Cardiac muscle cell (in vitro differentiated cells and primary cell): Measurements from ENCODE around the gene CFAP61. TPM values are rescaled to one million over a fixed set of nuclear protein-coding genes. Genes with fewer than 3 reads are reported as not detected.

Experiments
- DNase-seq, 2 donors: peaks; one replicate each; pipeline versions ENCODE4 v3.0.0 to v3.0.0-alpha.2; 2010 to 2017; ENCODE audit warnings: low read depth in 1 of 2, low spot score in 1 of 2
- H3K27ac ChIP-seq: fragments of 200-600 bp; sonication (generic); 2 replicates; pipeline ENCODE4 v1.5.1; 2016
- H3K27me3 ChIP-seq: fragments of 200-600 bp; sonication (generic); 2 replicates; pipeline ENCODE4 v1.6.0; 2016; ENCODE audit warnings: control low read depth
- H3K36me3 ChIP-seq: fragments of 200-600 bp; sonication (generic); 2 replicates; pipeline ENCODE4 v1.5.1; 2016; ENCODE audit warnings: control low read depth
- H3K4me1 ChIP-seq: fragments of 200-600 bp; sonication (generic); 2 replicates; pipeline ENCODE4 v1.8.1; 2017; ENCODE audit warnings: low read depth, mild to moderate bottlenecking, mixed run types
- H3K4me3 ChIP-seq: fragments of 200-600 bp; sonication (generic); 2 replicates; pipeline ENCODE4 v1.5.1; 2016; ENCODE audit warnings: mild to moderate bottlenecking
- H3K9me3 ChIP-seq: fragments of 200-600 bp; sonication (generic); 2 replicates; pipeline ENCODE4 v1.5.1; 2017; ENCODE audit warnings: low read depth, mild to moderate bottlenecking, control low read depth
- polyA plus RNA-seq: library from polyadenylated mRNA; unstranded; fragments of >200 nt; fragmentation: Nextera tagmentation; extraction: Ambion mirVana; gene quantifications from 2 replicates; pipeline ENCODE4 v1.2.1, GENCODE V29; 2016
- total RNA-seq: library from RNA; depleted of rRNA; stranded (reverse); fragments of >200 nt; gene quantifications from 2 replicates; pipeline ENCODE4 v1.2.3, GENCODE V29; 2016
- TF ChIP-seq, protein P1 (sequence below): IDR thresholded peaks from 2 replicates; pipeline ENCODE4 v1.5.1; 2012; ENCODE audit warnings: low read depth, mild to moderate bottlenecking, low read length

CFAP61 gene
- total and polyA plus RNA-seq, 2 experiments from 2014 or later: 0.44 TPM; not detected in 1

DNA sequence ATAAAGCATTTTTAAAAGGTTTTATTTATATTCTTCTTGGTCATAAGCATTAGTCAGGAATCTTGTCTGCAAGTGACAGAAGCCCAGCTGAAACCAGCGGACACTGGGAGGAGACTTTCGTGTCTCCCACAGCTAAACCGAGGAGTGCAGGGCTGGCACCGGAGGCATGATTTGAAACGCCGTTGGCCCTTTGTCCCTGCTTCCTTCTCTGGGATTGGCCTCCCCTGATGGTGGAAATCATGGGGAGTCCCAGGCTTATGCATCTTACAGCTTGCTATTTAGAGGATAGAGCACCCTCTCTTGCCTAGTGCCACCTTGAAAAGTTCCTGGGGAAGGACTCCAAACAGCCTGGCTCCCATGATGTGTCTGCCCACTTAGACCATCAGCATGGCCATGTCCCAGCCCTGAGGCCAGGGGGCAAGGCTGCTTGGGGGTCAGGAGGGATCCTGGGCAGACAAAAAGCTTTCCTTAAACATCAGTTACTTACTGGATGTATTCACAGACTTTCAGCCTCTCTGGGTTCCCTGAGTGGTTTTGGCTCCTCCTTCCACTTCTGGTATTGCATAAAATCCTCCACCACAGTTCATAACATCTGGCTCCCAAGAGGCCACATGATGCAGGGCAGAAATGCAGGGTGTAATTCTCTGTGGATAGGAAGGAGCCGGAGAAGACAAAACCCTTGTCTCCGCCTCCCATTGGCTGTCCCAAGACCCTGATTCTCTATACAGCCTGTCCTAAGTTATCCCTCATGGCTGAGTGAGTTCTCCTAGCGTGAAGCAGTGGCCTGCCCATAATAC, 266.2 kb downstream of the CFAP61 start:
- TF ChIP-seq, protein P1, sequence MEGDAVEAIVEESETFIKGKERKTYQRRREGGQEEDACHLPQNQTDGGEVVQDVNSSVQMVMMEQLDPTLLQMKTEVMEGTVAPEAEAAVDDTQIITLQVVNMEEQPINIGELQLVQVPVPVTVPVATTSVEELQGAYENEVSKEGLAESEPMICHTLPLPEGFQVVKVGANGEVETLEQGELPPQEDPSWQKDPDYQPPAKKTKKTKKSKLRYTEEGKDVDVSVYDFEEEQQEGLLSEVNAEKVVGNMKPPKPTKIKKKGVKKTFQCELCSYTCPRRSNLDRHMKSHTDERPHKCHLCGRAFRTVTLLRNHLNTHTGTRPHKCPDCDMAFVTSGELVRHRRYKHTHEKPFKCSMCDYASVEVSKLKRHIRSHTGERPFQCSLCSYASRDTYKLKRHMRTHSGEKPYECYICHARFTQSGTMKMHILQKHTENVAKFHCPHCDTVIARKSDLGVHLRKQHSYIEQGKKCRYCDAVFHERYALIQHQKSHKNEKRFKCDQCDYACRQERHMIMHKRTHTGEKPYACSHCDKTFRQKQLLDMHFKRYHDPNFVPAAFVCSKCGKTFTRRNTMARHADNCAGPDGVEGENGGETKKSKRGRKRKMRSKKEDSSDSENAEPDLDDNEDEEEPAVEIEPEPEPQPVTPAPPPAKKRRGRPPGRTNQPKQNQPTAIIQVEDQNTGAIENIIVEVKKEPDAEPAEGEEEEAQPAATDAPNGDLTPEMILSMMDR: no peak
- H3K27me3 ChIP-seq: no peaks in the 10 kb centered on the region
- H3K36me3 ChIP-seq: no peaks in the 10 kb centered on the region
- H3K27ac ChIP-seq: no peak overlapping the region
- no peaks in the 10 kb centered on the region for H3K4me1 ChIP-seq
- no peak overlapping the region for H3K4me3 ChIP-seq
- no peaks in the 10 kb centered on the region for H3K9me3 ChIP-seq
- DNase-seq: peak in 1 of 2 donors; percentile 3

DNA sequence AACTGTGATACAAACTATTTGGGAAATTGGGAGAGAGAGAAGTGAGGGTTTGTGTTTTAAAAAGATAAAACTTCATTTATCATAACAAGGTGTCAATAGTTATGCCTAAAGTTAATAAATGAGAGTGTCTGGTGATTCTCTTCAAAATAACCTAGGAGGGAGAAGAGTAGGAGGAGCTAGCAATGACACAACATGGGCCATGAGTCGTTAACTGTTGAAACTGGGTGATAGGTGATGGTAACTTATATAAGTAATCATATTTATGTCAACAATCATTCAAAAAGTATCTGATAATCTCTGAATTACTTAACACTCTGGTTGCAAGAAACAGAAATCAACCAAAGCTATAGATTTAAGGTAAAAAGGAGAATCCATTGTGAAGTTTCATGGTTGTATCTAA, 268.8 kb downstream of the CFAP61 start:
- Histone ChIP-seq H3K27ac (no peak overlapping the region), H3K4me3 (no peak overlapping the region), H3K27me3 (no peaks in the 10 kb centered on the region), H3K9me3 (no peaks in the 10 kb centered on the region), H3K36me3 (no peaks in the 10 kb centered on the region), H3K4me1 (no peaks in the 10 kb centered on the region)
- no peak for DNase-seq
- TF ChIP-seq, protein P1: no peak

DNA sequence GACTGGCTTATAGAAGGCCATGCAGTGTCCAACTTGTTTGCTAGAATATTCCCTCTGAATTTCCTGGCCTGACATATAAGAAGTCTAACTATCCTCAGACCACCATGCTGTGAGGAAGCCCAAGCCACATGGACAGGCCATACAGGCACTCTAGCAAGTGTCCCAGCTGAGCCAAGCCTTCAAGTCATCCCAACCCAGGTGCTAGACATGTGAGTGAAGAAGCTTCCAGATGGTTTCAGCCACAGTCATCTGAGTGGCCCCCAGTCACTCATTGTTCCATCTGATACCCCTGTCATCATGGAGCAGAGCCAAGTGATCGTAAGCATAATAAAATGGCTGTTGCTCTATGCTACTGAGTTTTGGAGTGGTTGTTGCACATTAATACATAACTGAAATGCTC, 269.6 kb downstream of the CFAP61 start:
- Histone ChIP-seq H3K36me3 (no peaks in the 10 kb centered on the region), H3K4me1 (no peaks in the 10 kb centered on the region), H3K27ac (no peak overlapping the region), H3K4me3 (no peak overlapping the region), H3K9me3 (no peaks in the 10 kb centered on the region), H3K27me3 (no peaks in the 10 kb centered on the region)
- TF ChIP-seq, protein P1: no peak
- DNase-seq: no peak

DNA sequence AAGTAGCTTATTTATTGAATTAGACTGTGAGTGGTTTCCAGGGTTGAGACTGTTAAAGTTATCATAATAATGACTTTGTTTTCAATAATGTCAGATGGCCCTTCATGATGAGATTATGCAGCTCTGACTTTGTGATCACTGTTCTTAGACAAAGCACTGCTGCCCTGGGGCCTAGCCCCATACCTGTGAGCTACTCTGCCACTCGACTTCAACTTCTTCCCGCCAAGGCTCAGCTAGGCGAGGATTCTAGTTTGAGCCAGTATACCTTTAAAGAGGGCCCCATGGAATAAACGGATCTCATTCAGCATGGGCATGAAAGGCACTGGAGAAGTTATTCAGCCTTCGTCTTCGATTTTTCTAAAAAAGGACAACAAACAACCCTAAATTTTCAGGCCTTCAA, 270.6 kb downstream of the CFAP61 start:
- Histone ChIP-seq H3K4me3 (no peak overlapping the region), H3K9me3 (no peaks in the 10 kb centered on the region), H3K27me3 (no peaks in the 10 kb centered on the region), H3K4me1 (no peaks in the 10 kb centered on the region), H3K36me3 (no peaks in the 10 kb centered on the region), H3K27ac (no peak overlapping the region)
- no peak for DNase-seq
- TF ChIP-seq, protein P1: no peak

DNA sequence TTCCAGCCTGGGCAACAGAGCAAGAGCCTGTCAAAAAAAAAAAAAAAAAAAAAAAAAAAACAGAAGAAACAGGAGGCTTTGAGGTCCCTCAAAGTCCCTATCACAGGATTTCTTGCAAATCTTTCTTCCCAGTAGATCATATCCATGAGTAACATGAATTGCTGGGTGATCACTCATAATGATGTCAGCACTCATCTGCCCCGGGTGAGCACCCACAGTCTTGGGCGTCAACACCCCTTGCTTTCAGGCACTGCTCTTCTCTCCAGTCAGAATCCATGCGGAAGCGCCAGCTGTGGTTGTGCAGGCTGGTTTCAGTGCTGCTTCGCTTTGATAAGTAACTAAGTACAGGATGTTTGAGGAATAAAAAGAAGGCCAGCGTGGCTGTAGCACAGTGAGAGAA, 275.4 kb downstream of the CFAP61 start:
- H3K4me3 ChIP-seq: no peak overlapping the region
- TF ChIP-seq, protein P1: no peak
- no peaks in the 10 kb centered on the region for H3K4me1 ChIP-seq
- H3K27me3 ChIP-seq: no peaks in the 10 kb centered on the region
- H3K27ac ChIP-seq: no peak overlapping the region
- H3K36me3 ChIP-seq: no peaks in the 10 kb centered on the region
- no peak for DNase-seq
- H3K9me3 ChIP-seq: no peaks in the 10 kb centered on the region
